ENCODE results near the gene NTRK2. TPM values are rescaled to one million over a fixed set of nuclear protein-coding genes. Genes with fewer than 3 reads are reported as not detected.

The NTRK2 gene
- total and polyA plus RNA-seq, 9 donors, result 8.9 to 36.8 (median 20.3) TPM

DNA sequence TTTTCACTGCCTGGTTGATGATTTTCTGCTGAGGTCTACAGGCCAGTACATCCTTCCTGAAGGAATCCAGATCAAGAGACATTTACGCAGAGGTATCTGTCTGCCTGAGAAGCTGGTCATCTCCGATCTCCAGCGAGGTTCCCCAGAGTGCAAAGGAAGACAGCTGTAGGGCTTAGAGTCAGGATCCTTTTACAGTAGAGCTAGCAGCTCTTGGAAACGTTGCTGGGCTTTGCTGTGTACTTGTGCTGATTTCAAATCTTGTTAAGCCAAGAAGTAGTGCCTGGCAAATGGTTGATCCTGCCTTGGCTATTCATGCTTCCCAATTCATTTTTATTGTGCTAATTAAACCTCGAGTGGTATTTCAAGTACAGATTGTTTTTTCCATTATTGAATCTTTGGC, 48.9 kb downstream of the NTRK2 start:
- 48% methylated on average over 4 of the region's 5 CpGs for WGBS (ENCODE audit: insufficient coverage)
- no peak overlapping the region for H3K4me3 ChIP-seq (ENCODE audit: low read length)
- peak; percentile 89 for DNase-seq
- H3K9me3 ChIP-seq (replicated peaks; ENCODE audit: control insufficient read depth, low read depth, low read length), result no peaks in the 10 kb centered on the region
- H3K36me3 ChIP-seq (ENCODE audit: control insufficient read depth, insufficient read depth, low read length), result no peaks in the 10 kb centered on the region
- no peaks in the 10 kb centered on the region for H3K4me1 ChIP-seq (ENCODE audit: control insufficient read depth, insufficient read depth, low read length)
- no peaks in the 10 kb centered on the region for H3K27me3 ChIP-seq (ENCODE audit: control insufficient read depth, insufficient read depth, low read length)
- H3K27ac ChIP-seq (ENCODE audit: low read length), result no peak overlapping the region

DNA sequence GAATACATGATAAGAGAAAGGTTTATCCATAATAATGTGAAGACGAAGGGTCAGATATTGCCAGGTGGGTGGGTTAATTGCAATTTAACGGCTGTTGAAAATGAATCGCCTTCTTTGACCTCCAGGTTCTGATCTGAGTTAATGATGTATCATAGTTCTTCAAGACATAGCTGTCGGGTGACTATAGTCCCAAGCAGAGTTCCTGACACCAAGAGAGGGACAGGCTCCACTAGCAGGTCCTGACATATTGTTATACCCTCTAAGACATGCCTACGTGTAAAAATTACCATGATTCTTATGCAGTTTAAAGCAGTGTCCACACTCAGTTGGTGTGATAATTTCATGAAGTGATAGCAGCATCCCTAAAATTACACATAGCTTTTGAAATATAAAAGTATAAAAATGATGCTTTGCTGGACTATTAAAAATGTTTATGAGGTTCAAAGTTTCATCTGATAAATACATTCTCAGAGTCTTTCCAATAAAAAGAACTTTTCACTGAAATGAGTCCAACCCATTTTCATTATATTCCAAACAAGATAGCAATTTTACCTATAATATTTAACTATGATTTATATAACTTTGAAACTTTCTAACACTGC, 53.0 kb downstream of the NTRK2 start:
- Histone ChIP-seq H3K27ac (ENCODE audit: low read length) (no peak overlapping the region), H3K36me3 (ENCODE audit: control insufficient read depth, insufficient read depth, low read length) (no peaks in the 10 kb centered on the region), H3K4me1 (ENCODE audit: control insufficient read depth, insufficient read depth, low read length) (no peaks in the 10 kb centered on the region), H3K4me3 (ENCODE audit: low read length) (no peak overlapping the region), H3K27me3 (ENCODE audit: control insufficient read depth, insufficient read depth, low read length) (no peaks in the 10 kb centered on the region), H3K9me3 (replicated peaks; ENCODE audit: control insufficient read depth, low read depth, low read length) (no peaks in the 10 kb centered on the region)
- WGBS (ENCODE audit: insufficient coverage), result 80% methylated on average over 3 of the region's 5 CpGs
- DNase-seq, result no peak

DNA sequence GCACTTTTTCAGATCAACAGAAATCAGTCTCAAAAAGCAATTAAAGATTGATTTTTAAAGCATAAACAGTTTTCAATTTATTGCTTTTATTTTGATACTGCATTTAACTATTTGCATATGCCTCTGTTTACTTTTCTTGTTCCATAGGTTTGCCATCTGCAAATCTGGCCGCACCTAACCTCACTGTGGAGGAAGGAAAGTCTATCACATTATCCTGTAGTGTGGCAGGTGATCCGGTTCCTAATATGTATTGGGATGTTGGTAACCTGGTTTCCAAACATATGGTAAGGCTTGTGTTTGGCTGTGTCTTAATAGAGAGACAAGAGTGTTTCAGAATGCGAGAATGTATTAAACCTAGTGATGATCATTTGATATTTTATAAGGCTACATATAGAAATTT, 53.9 kb downstream of the NTRK2 start:
- Histone ChIP-seq H3K9me3 (replicated peaks; ENCODE audit: control insufficient read depth, low read depth, low read length) (no peaks in the 10 kb centered on the region), H3K27me3 (ENCODE audit: control insufficient read depth, insufficient read depth, low read length) (no peaks in the 10 kb centered on the region), H3K4me1 (ENCODE audit: control insufficient read depth, insufficient read depth, low read length) (no peaks in the 10 kb centered on the region), H3K4me3 (ENCODE audit: low read length) (no peak overlapping the region), H3K27ac (ENCODE audit: low read length) (no peak overlapping the region), H3K36me3 (ENCODE audit: control insufficient read depth, insufficient read depth, low read length) (no peaks in the 10 kb centered on the region)
- DNase-seq, result no peak
- 83% methylated on average over 1 of the region's 3 CpGs for WGBS (ENCODE audit: insufficient coverage)

DNA sequence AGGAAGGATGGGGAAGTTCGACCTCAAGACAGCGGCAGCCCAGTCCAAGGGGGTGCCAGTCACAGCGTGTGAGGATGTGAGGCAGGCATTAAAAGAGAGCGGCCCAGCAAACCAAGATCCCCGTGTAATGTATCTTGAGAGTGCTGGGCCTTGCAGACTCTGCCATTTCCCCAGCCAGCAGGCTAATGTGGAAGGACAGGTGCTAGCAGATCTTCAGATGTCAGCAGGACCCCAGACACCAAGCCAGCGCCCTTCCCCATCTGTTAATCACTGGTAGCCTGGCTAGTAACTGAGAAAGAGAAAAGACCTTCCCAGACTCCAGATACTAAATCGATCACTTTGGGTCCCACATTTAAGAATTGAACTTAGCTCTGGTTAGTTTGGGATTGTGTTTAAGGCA, 62.2 kb downstream of the NTRK2 start:
- WGBS (ENCODE audit: insufficient coverage), result 88% methylated on average over 4 of the region's 7 CpGs
- Histone ChIP-seq H3K4me1 (ENCODE audit: control insufficient read depth, insufficient read depth, low read length) (no peaks in the 10 kb centered on the region), H3K36me3 (ENCODE audit: control insufficient read depth, insufficient read depth, low read length) (no peaks in the 10 kb centered on the region), H3K27ac (ENCODE audit: low read length) (no peak overlapping the region), H3K9me3 (replicated peaks; ENCODE audit: control insufficient read depth, low read depth, low read length) (no peaks in the 10 kb centered on the region), H3K27me3 (ENCODE audit: control insufficient read depth, insufficient read depth, low read length) (peaks cover 5% of the 10 kb centered on the region), H3K4me3 (ENCODE audit: low read length) (no peak overlapping the region)
- DNase-seq, result no peak

DNA sequence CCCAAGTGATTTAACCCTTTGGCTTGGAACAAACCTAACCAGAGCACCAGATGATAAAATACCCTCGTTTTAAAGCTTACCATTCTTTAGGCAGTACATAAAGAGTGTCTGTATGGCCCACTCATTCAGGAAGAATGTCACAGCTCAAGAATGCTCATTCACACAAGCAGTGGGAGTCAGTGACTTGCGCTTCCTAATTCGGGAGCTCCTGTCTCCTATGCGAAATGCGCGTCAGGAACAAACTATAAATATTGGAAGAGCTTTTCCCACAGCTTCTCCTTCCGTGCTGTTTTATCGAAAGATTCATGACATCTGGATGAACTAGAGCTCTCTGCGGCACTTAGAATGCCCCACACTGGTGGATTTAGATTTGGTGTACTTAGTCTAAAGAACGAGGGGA, 66.6 kb downstream of the NTRK2 start:
- Histone ChIP-seq H3K27ac (ENCODE audit: low read length) (no peak overlapping the region), H3K4me1 (ENCODE audit: control insufficient read depth, insufficient read depth, low read length) (no peaks in the 10 kb centered on the region), H3K9me3 (replicated peaks; ENCODE audit: control insufficient read depth, low read depth, low read length) (no peaks in the 10 kb centered on the region), H3K36me3 (ENCODE audit: control insufficient read depth, insufficient read depth, low read length) (no peaks in the 10 kb centered on the region), H3K27me3 (ENCODE audit: control insufficient read depth, insufficient read depth, low read length) (peaks cover 2% of the 10 kb centered on the region), H3K4me3 (ENCODE audit: low read length) (no peak overlapping the region)
- DNase-seq, result no peak
- WGBS (ENCODE audit: insufficient coverage), result no CpG with 5 or more reads among the region's 10 CpGs

DNA sequence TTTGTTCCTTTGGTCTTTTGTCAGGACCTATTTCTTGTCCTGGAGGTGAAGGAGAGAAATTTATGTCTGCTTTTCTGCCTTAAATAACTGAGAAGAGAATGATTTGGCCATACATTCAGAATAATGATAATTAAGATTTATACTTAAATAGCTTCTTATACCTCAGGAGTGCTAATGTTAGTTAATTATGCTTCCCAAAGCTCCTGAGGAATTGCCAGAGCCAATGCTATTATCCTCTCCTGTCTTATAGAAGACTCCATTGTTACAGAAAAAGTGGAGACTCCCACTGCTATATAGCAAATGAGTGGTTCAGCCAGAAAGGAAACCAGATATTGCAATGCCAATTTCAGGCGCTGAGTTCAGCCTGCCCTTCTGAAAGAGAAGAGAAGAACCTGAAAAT, 67.0 kb downstream of the NTRK2 start:
- 60% methylated on average over 1 of the region's 1 CpG for WGBS (ENCODE audit: insufficient coverage)
- Histone ChIP-seq H3K27me3 (ENCODE audit: control insufficient read depth, insufficient read depth, low read length) (peaks cover 2% of the 10 kb centered on the region), H3K4me3 (ENCODE audit: low read length) (no peak overlapping the region), H3K27ac (ENCODE audit: low read length) (no peak overlapping the region), H3K9me3 (replicated peaks; ENCODE audit: control insufficient read depth, low read depth, low read length) (no peaks in the 10 kb centered on the region), H3K36me3 (ENCODE audit: control insufficient read depth, insufficient read depth, low read length) (no peaks in the 10 kb centered on the region), H3K4me1 (ENCODE audit: control insufficient read depth, insufficient read depth, low read length) (no peaks in the 10 kb centered on the region)
- no peak for DNase-seq

DNA sequence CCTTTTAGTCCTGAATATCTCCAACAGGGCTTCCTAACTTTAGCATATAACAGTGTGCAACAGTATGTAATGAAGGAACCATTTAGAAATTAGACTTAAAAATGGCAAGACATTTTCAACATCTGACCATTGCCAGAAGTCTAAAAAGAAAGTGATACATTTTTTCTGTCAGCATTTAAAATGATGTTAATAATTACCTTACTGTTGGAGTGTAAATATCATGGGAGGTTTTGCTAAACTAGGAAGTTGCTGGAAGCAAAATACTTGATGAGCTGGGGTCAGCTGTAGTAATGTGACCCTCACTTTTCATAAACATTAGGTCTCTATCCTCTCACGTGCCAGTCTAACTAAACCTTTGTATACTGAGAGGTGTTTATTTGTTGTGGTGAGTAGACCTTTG, 68.8 kb downstream of the NTRK2 start:
- H3K4me1 ChIP-seq (ENCODE audit: control insufficient read depth, insufficient read depth, low read length), result no peaks in the 10 kb centered on the region
- no peak for DNase-seq
- no peaks in the 10 kb centered on the region for H3K36me3 ChIP-seq (ENCODE audit: control insufficient read depth, insufficient read depth, low read length)
- no peak overlapping the region for H3K4me3 ChIP-seq (ENCODE audit: low read length)
- H3K27ac ChIP-seq (ENCODE audit: low read length), result no peak overlapping the region
- peaks cover 2% of the 10 kb centered on the region for H3K27me3 ChIP-seq (ENCODE audit: control insufficient read depth, insufficient read depth, low read length)
- no peaks in the 10 kb centered on the region for H3K9me3 ChIP-seq (replicated peaks; ENCODE audit: control insufficient read depth, low read depth, low read length)
- no CpG with 5 or more reads among the region's 1 CpG for WGBS (ENCODE audit: insufficient coverage)

DNA sequence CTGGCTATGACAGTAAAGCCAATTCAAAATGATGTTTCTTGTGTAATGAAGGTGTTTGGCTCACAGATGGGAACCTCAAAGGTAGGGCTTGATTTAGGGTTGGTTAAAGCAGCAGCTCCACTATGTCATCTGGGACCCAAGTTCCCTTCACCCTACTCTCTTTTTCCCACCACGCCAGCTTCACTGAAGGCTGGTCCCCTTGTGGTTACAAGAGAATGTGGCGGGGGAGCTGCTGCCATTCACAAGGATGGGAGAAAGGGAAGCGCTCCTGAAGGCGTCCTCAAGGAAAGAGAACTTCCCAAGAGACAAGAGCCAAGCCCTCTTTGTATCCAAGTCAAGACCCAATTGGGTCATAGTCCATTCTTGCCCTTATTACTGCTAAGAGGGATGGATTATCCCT, 72.7 kb downstream of the NTRK2 start:
- Histone ChIP-seq H3K36me3 (ENCODE audit: control insufficient read depth, insufficient read depth, low read length) (no peaks in the 10 kb centered on the region), H3K4me3 (ENCODE audit: low read length) (no peak overlapping the region), H3K27ac (ENCODE audit: low read length) (no peak overlapping the region), H3K4me1 (ENCODE audit: control insufficient read depth, insufficient read depth, low read length) (no peaks in the 10 kb centered on the region), H3K27me3 (ENCODE audit: control insufficient read depth, insufficient read depth, low read length) (no peaks in the 10 kb centered on the region), H3K9me3 (replicated peaks; ENCODE audit: control insufficient read depth, low read depth, low read length) (no peaks in the 10 kb centered on the region)
- DNase-seq, result no peak
- WGBS (ENCODE audit: insufficient coverage), result no CpG with 5 or more reads among the region's 4 CpGs

DNA sequence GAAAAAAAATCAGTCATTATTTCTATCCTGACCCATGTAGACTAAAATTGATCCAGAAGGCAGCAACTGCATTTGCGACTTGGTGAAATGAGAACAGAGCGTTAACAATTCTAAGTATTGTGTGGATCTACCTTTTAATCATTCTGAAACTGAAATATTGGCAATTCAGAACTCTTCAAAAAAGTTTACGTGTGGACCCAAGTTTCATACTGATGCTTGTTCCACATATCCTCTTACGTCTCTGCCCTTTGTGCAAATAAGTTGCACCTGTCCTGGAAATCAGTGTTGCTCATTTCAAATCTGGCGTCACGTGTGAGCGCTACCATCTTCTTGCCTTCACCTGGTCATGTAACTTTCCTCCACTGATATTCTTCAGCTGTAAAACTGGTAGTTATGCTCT, 74.7 kb downstream of the NTRK2 start:
- Histone ChIP-seq H3K27me3 (ENCODE audit: control insufficient read depth, insufficient read depth, low read length) (no peaks in the 10 kb centered on the region), H3K4me3 (ENCODE audit: low read length) (no peak overlapping the region), H3K4me1 (ENCODE audit: control insufficient read depth, insufficient read depth, low read length) (no peaks in the 10 kb centered on the region), H3K9me3 (replicated peaks; ENCODE audit: control insufficient read depth, low read depth, low read length) (no peaks in the 10 kb centered on the region), H3K27ac (ENCODE audit: low read length) (no peak overlapping the region), H3K36me3 (ENCODE audit: control insufficient read depth, insufficient read depth, low read length) (no peaks in the 10 kb centered on the region)
- DNase-seq, result no peak
- 91% methylated on average over 5 of the region's 7 CpGs for WGBS (ENCODE audit: insufficient coverage)

DNA sequence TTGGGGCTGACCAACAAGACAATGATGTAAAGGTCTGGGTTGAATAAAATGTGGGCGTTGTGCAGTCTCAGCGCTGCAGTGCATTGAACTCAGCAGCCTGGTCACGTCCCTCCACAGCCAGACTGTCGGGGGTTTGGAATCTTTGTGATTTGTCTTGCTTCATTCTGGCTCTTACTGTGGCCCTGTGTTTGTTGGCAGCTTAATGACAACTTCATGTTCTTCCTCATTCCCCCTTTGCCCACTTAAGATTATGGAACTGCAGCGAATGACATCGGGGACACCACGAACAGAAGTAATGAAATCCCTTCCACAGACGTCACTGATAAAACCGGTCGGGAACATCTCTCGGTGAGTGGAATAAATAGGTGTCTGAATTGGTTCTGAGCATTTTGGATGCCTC, 75.2 kb downstream of the NTRK2 start:
- WGBS (ENCODE audit: insufficient coverage), result no CpG with 5 or more reads among the region's 11 CpGs
- Histone ChIP-seq H3K27me3 (ENCODE audit: control insufficient read depth, insufficient read depth, low read length) (no peaks in the 10 kb centered on the region), H3K9me3 (replicated peaks; ENCODE audit: control insufficient read depth, low read depth, low read length) (no peaks in the 10 kb centered on the region), H3K4me1 (ENCODE audit: control insufficient read depth, insufficient read depth, low read length) (no peaks in the 10 kb centered on the region), H3K4me3 (ENCODE audit: low read length) (no peak overlapping the region), H3K36me3 (ENCODE audit: control insufficient read depth, insufficient read depth, low read length) (no peaks in the 10 kb centered on the region), H3K27ac (ENCODE audit: low read length) (no peak overlapping the region)
- DNase-seq, result no peak

DNA sequence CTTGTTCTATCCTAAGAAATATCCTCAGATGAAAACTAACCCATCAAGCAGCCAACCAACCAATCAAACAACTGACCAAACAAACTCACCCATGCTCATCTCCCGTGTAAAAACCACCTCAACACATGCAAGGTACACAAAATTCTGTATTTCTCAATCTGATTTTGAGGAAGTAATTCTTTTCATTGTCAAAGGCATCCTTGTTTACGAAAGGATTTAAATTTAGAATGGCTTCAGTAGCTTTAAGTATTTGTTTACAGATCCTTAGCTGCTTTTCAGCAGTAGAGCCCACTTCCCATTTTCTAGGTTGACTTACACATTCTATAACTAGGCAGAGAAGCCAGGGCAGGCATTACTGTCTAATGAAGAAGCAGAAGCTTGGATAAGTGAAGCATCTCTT, 78.6 kb downstream of the NTRK2 start:
- H3K36me3 ChIP-seq (ENCODE audit: control insufficient read depth, insufficient read depth, low read length), result no peaks in the 10 kb centered on the region
- whole genome bisulfite sequencing (ENCODE audit: insufficient coverage), result no CpG with 5 or more reads among the region's 2 CpGs
- no peaks in the 10 kb centered on the region for H3K4me1 ChIP-seq (ENCODE audit: control insufficient read depth, insufficient read depth, low read length)
- no peaks in the 10 kb centered on the region for H3K9me3 ChIP-seq (replicated peaks; ENCODE audit: control insufficient read depth, low read depth, low read length)
- H3K4me3 ChIP-seq (ENCODE audit: low read length), result no peak overlapping the region
- DNase-seq, result no peak
- no peak overlapping the region for H3K27ac ChIP-seq (ENCODE audit: low read length)
- H3K27me3 ChIP-seq (ENCODE audit: control insufficient read depth, insufficient read depth, low read length), result no peaks in the 10 kb centered on the region
